K562 (cell line): Measurements from ENCODE around the gene ITSN1. TPM values are rescaled to one million over a fixed set of nuclear protein-coding genes. Genes with fewer than 3 reads are reported as not detected.
A peak's percentile ranks its signal among the peaks of the same experiment; 100 is the strongest.

Source experiments
- CBX5 ChIP-seq: IDR thresholded peaks from 2 replicates; pipeline ENCODE4 v1.6.1; 2014; ENCODE audit warnings: low read depth, borderline replicate concordance
- CEBPG ChIP-seq, 3 experiments: fragments of 200-800 bp in 1 of 3; sonication (Bioruptor generic) in 1 of 3; sonication (generic) in 1 of 3; formaldehyde crosslinking in 1 of 3; IDR thresholded peaks in 2 of 3; conservative IDR thresholded peaks in 1 of 3; 2 replicates each; pipeline versions ENCODE4 v1.6.1 to v1.8.0; 2016 to 2022; ENCODE audit warnings: missing compliant biosample characterization in 2 of 3, missing genetic modification characterization in 2 of 3, mild to moderate bottlenecking in 1 of 3, missing genetic modification reagents in 1 of 3
- FOXA3 ChIP-seq, 2 experiments: fragments of 450-650 bp in 1 of 2; sonication (generic) in 1 of 2; formaldehyde crosslinking; IDR thresholded peaks in 1 of 2; conservative IDR thresholded peaks in 1 of 2; 2 replicates each; pipeline versions ENCODE4 v1.4.0 to v1.8.0; 2020 to 2022; ENCODE audit warnings: mild to moderate bottlenecking in 2 of 2, missing genetic modification reagents in 1 of 2
- FOXJ3 ChIP-seq: sonication (generic); formaldehyde crosslinking; IDR thresholded peaks from 2 replicates; pipeline ENCODE4 v1.4.0; 2020; ENCODE audit warnings: mild to moderate bottlenecking, missing genetic modification reagents
- FOXP1 ChIP-seq: sonication (generic); formaldehyde crosslinking; IDR thresholded peaks from 2 replicates; pipeline ENCODE4 v1.8.0; 2022; ENCODE audit warnings: mild to moderate bottlenecking, missing genetic modification reagents
- GTF2F1 ChIP-seq: IDR thresholded peaks from 2 replicates; pipeline ENCODE4 v1.6.1; 2011; ENCODE audit warnings: low read depth, low read length, improper control_type of control experiment
- HDAC1 ChIP-seq, 2 experiments: fragments of 450-650 bp; IDR thresholded peaks; 2 replicates each; pipeline ENCODE4 v1.6.1; 2016 to 2017; ENCODE audit warnings: inconsistent platforms in 1 of 2, mild to moderate bottlenecking in 1 of 2, moderate library complexity in 1 of 2
- HDAC8 ChIP-seq: fragments of 450-650 bp; IDR thresholded peaks from 2 replicates; pipeline ENCODE4 v1.6.1; 2016; ENCODE audit warnings: mild to moderate bottlenecking, missing genetic modification characterization, moderate library complexity, missing compliant biosample characterization
- JUND ChIP-seq, 2 experiments: IDR thresholded peaks; 2 replicates in 1 of 2; 3 replicates in 1 of 2; pipeline ENCODE4 v1.6.1; 2011; ENCODE audit warnings: borderline replicate concordance in 2 of 2, low read depth in 2 of 2, low read length in 2 of 2, improper control_type of control experiment in 1 of 2, missing biosample characterization in 1 of 2, missing genetic modification characterization in 1 of 2, missing genetic modification reagents in 1 of 2
- KDM2B ChIP-seq: fragments of 250-450 bp; sonication (Bioruptor Pico); IDR thresholded peaks from 2 replicates; pipeline ENCODE4 v1.8.0; 2021; ENCODE audit warnings: mild to moderate bottlenecking, moderate library complexity
- KLF10 ChIP-seq: fragments of 250-450 bp; sonication (Bioruptor Pico); IDR thresholded peaks from 2 replicates; pipeline ENCODE4 v1.6.1; 2021; ENCODE audit warnings: matching md5 sums
- KLF13 ChIP-seq: fragments of 450-650 bp; IDR thresholded peaks from 2 replicates; pipeline ENCODE4 v1.6.1; 2016; ENCODE audit warnings: missing genetic modification characterization, low read depth, mild to moderate bottlenecking, missing compliant biosample characterization, moderate library complexity, borderline replicate concordance
- MTA1 ChIP-seq: fragments of 450-650 bp; IDR thresholded peaks from 2 replicates; pipeline ENCODE4 v1.6.1; 2017; ENCODE audit warnings: borderline replicate concordance
- PPARD ChIP-seq: fragments of 250-450 bp; sonication (Bioruptor Pico); IDR thresholded peaks from 2 replicates; pipeline ENCODE4 v1.8.0; 2022; ENCODE audit warnings: inconsistent platforms, mild to moderate bottlenecking, moderate library complexity
- RUNX1 ChIP-seq: sonication (generic); IDR thresholded peaks from 2 replicates; pipeline ENCODE4 v1.6.1; 2016; ENCODE audit warnings: antibody characterized with exemption, low read depth
- SP1 ChIP-seq: sonication (generic); formaldehyde crosslinking; IDR thresholded peaks from 2 replicates; pipeline ENCODE4 v1.8.1; 2022; ENCODE audit warnings: mild to moderate bottlenecking, missing genetic modification reagents
- ZC3H4 ChIP-seq: sonication (generic); formaldehyde crosslinking; IDR thresholded peaks from 2 replicates; pipeline ENCODE4 v1.9.0; 2021; ENCODE audit warnings: missing genetic modification reagents, borderline replicate concordance
- ZNF212 ChIP-seq: fragments of 450-650 bp; formaldehyde crosslinking; IDR thresholded peaks from 2 replicates; pipeline ENCODE4 v1.4.0; 2020; ENCODE audit warnings: mild to moderate bottlenecking
- ZNF3 ChIP-seq: fragments of 250-450 bp; sonication (Bioruptor Pico); IDR thresholded peaks from 2 replicates; pipeline ENCODE4 v1.5.0; 2021; ENCODE audit warnings: mild to moderate bottlenecking, moderate library complexity
- ZNF696 ChIP-seq: fragments of 250-450 bp; sonication (Bioruptor Pico); conservative IDR thresholded peaks from 2 replicates; pipeline ENCODE4 v1.4.0; 2020; ENCODE audit warnings: mild to moderate bottlenecking, moderate library complexity
- ZNF707 ChIP-seq: fragments of 250-450 bp; sonication (Bioruptor Pico); conservative IDR thresholded peaks from 2 replicates; pipeline ENCODE4 v1.8.0; 2022; ENCODE audit warnings: inconsistent platforms, mild to moderate bottlenecking, moderate library complexity
- ZZZ3 ChIP-seq: fragments of 450-650 bp; IDR thresholded peaks from 2 replicates; pipeline ENCODE4 v1.6.1; 2016; ENCODE audit warnings: antibody characterized with exemption, mild to moderate bottlenecking, moderate library complexity
- polyA plus RNA-seq, 8 experiments: library from polyadenylated mRNA; depleted of rRNA in 4 of 8; stranded (reverse) in 5 of 8; unstranded in 3 of 8; fragments of >200 nt; fragmentation: Nextera tagmentation in 2 of 8; fragmentation: Illumina TruSeq in 1 of 8; extraction: Ambion mirVana in 2 of 8; extraction: Trizol in 1 of 8; gene quantifications; 2 replicates each; pipeline versions ENCODE4 v1.2.1 to v1.2.3, GENCODE V29; 2011 to 2014; ENCODE audit warnings: inconsistent platforms in 1 of 8, missing spikeins in 1 of 8
- total RNA-seq, 7 experiments: library from RNA; depleted of rRNA in 6 of 7; stranded (reverse); fragments of >200 nt in 6 of 7; fragmentation: Illumina TruSeq in 2 of 7; extraction: Trizol in 2 of 7; gene quantifications; 2 replicates each; pipeline versions ENCODE4 v1.2.1 to v1.2.3, GENCODE V29; 2011 to 2021; ENCODE audit warnings: low replicate concordance in 1 of 7
- TF ChIP-seq, protein P1 (sequence below): sonication (generic); formaldehyde crosslinking; IDR thresholded peaks from 2 replicates; pipeline ENCODE4 v1.8.0; 2023; ENCODE audit warnings: mild to moderate bottlenecking, missing genetic modification reagents
- TF ChIP-seq, protein P2 (sequence below): fragments of 450-650 bp; IDR thresholded peaks from 2 replicates; pipeline ENCODE4 v1.6.1; 2016; ENCODE audit warnings: low read depth, mild to moderate bottlenecking, moderate library complexity

Gene ITSN1
- total and polyA plus RNA-seq, 9 of the 15 experiments (the other 6 are each of a cell fraction or from before 2014, with no cell fraction given): 1.1 to 12.6 (median 4.8) TPM

DNA sequence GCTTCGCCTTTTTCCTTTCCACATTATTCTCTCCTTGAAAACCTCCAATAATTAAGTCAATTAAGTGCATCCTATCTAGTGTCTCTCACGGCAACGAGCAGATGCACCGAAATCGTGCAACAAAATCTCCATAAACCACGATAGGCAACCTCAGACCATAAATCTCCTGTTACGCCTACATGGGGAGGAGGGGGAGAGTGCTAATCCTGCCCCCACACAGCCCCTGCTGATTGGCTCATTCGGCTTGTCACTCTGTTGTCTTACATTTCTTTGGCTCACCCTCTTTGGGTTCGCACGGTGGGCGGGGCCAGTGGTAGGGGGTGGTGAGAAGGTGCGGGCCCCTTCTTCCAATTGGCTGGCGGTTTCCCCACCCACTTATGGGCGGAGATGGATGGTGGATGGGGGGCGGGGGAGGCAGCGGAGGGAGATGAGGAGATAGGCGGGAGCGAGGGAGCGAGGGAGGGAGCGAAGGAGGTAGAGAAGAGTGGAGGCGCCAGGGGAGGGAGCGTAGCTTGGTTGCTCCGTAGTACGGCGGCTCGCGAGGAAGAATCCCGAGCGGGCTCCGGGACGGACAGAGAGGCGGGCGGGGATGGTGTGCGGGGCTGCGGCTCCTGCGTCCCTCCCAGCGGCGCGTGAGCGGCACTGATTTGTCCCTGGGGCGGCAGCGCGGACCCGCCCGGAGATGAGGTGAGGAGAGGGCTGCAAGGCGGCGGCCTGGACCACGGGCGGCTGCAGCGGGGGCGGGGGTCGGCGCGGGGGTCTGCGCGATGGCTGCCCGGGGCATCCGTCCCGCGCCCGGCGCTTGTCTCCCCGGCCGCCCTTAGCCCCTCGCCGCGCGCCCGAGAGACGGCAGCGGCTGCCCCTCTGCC, at the start of gene ITSN1 (continued):
- TF ChIP-seq RUNX1 (no peak), ZNF707 (CRISPR knock-in tag) (no peak), ZNF3 (CRISPR knock-in tag) (no peak), FOXA3 (CRISPR knock-in tag; conservative IDR thresholded peaks at IDR 0.05 in 1 of 2, IDR thresholded peaks at IDR 0.05 in 1 of 2) (no peak), ZC3H4 (no peak), SP1 (CRISPR knock-in tag) (peak; percentile 93), ZNF212 (no peak), KDM2B (CRISPR knock-in tag) (peak; percentile 99), ZNF696 (CRISPR knock-in tag) (no peak), KLF13 (tag) (no peak), CEBPG (CRISPR knock-in tag; IDR thresholded peaks at IDR 0.05) (peak; percentile 18; the same call in 1 of the 2 replicates), CEBPG (tag; conservative IDR thresholded peaks at IDR 0.05 in 1 of 2, IDR thresholded peaks at IDR 0.05 in 1 of 2) (peak in 1 of 2 experiments; percentile 38; a peak in 1 of 4 replicates), HDAC1 (IDR thresholded peaks at IDR 0.05) (peak in 1 of 2 experiments; percentile 96; a peak in 2 of 4 replicates), FOXJ3 (CRISPR knock-in tag) (no peak), GTF2F1 (no peak), HDAC8 (tag) (no peak), FOXP1 (no peak), KLF10 (CRISPR knock-in tag) (no peak), PPARD (CRISPR knock-in tag) (no peak), MTA1 (peak; percentile 85; the same call in 1 of the 2 replicates), JUND (IDR thresholded peaks at IDR 0.05; ENCODE audit: borderline replicate concordance, low read depth, low read length) (no peak), JUND (tag; IDR thresholded peaks at IDR 0.05; ENCODE audit: borderline replicate concordance, low read depth, low read length) (no peak; the same call in 2 of the 3 replicates), ZZZ3 (no peak), CBX5 (no peak)
- TF ChIP-seq, protein P1, sequence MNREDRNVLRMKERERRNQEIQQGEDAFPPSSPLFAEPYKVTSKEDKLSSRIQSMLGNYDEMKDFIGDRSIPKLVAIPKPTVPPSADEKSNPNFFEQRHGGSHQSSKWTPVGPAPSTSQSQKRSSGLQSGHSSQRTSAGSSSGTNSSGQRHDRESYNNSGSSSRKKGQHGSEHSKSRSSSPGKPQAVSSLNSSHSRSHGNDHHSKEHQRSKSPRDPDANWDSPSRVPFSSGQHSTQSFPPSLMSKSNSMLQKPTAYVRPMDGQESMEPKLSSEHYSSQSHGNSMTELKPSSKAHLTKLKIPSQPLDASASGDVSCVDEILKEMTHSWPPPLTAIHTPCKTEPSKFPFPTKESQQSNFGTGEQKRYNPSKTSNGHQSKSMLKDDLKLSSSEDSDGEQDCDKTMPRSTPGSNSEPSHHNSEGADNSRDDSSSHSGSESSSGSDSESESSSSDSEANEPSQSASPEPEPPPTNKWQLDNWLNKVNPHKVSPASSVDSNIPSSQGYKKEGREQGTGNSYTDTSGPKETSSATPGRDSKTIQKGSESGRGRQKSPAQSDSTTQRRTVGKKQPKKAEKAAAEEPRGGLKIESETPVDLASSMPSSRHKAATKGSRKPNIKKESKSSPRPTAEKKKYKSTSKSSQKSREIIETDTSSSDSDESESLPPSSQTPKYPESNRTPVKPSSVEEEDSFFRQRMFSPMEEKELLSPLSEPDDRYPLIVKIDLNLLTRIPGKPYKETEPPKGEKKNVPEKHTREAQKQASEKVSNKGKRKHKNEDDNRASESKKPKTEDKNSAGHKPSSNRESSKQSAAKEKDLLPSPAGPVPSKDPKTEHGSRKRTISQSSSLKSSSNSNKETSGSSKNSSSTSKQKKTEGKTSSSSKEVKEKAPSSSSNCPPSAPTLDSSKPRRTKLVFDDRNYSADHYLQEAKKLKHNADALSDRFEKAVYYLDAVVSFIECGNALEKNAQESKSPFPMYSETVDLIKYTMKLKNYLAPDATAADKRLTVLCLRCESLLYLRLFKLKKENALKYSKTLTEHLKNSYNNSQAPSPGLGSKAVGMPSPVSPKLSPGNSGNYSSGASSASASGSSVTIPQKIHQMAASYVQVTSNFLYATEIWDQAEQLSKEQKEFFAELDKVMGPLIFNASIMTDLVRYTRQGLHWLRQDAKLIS (CRISPR knock-in tag): no peak; the same call in 1 of the 2 replicates
- TF ChIP-seq, protein P2, sequence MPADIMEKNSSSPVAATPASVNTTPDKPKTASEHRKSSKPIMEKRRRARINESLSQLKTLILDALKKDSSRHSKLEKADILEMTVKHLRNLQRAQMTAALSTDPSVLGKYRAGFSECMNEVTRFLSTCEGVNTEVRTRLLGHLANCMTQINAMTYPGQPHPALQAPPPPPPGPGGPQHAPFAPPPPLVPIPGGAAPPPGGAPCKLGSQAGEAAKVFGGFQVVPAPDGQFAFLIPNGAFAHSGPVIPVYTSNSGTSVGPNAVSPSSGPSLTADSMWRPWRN: no peak; the same call in 1 of the 2 replicates
